SK-N-SH (cell line): ENCODE results near the gene ISLR2. TPM values are rescaled to one million over a fixed set of nuclear protein-coding genes. Genes with fewer than 3 reads are reported as not detected.

ENCODE experiments used
- CTCF ChIA-PET: fragments of 300-600, 350-600 bp; formaldehyde crosslinking; extraction: SDS; loops from one replicate; lab custom pipeline; 2021; lab: Yijun Ruan, JAX
- POLR2A ChIA-PET: fragments of 350-600 bp; sonication (Branson Sonifier 250); formaldehyde crosslinking; extraction: SDS; loops from one replicate; lab custom pipeline; 2020; ENCODE audit warnings: antibody characterized with exemption, inconsistent platforms; lab: Yijun Ruan, JAX
- DNase-seq: peaks from one replicate; pipeline ENCODE4 v3.0.0; 2012
- H2AFZ ChIP-seq: fragments of 200-600 bp; sonication (generic); 2 replicates; pipeline ENCODE4 v1.8.1; 2016; ENCODE audit warnings: antibody characterized with exemption, mild to moderate bottlenecking, low read depth
- H3F3A ChIP-seq: fragments of 200-600 bp; sonication (generic); replicated peaks from 2 replicates; pipeline ENCODE3; 2016; ENCODE audit warnings: antibody characterized with exemption, mild to moderate bottlenecking; ENCODE audit not compliant: insufficient read depth
- H3K27ac ChIP-seq, 2 experiments: fragments of 200-500 bp in 1 of 2; fragments of 200-600 bp in 1 of 2; sonication (Bioruptor generic) in 1 of 2; sonication (generic), shearing (Covaris generic) in 1 of 2; 2 replicates each; pipeline versions ENCODE4 v1.5.1 to v1.6.1; 2014 to 2016; ENCODE audit warnings: low read depth in 2 of 2, inconsistent platforms in 1 of 2, low read length in 1 of 2, mild to moderate bottlenecking in 1 of 2, mixed read lengths in 1 of 2
- H3K27me3 ChIP-seq: fragments of 200-600 bp; sonication (generic), shearing (Covaris generic); 2 replicates; pipeline ENCODE4 v1.6.1; 2016; ENCODE audit warnings: mixed run types; ENCODE audit not compliant: insufficient read depth
- H3K36me3 ChIP-seq, 2 experiments: fragments of 200-500 bp in 1 of 2; fragments of 200-600 bp in 1 of 2; sonication (Bioruptor generic) in 1 of 2; sonication (generic) in 1 of 2; replicated peaks in 1 of 2; 2 replicates each; pipeline versions ENCODE3 to v1.5.1; 2014 to 2016; ENCODE audit warnings: low read length in 1 of 2, mild to moderate bottlenecking in 1 of 2; ENCODE audit not compliant: insufficient read depth in 2 of 2, control insufficient read depth in 1 of 2
- H3K4me1 ChIP-seq, 2 experiments: fragments of 200-500 bp in 1 of 2; fragments of 200-600 bp in 1 of 2; sonication (Bioruptor generic) in 1 of 2; sonication (generic), shearing (Covaris generic) in 1 of 2; 2 replicates each; pipeline versions ENCODE4 v1.5.1 to v1.6.1; 2014 to 2016; ENCODE audit warnings: low read depth in 1 of 2, low read length in 1 of 2, mixed run types in 1 of 2; ENCODE audit not compliant: insufficient read depth in 2 of 2, control insufficient read depth in 1 of 2
- H3K4me2 ChIP-seq: fragments of 200-600 bp; sonication (generic), shearing (Covaris generic); 2 replicates; pipeline ENCODE4 v1.6.1; 2017; ENCODE audit warnings: mixed run types
- H3K4me3 ChIP-seq, 2 experiments: fragments of 200-500 bp in 1 of 2; fragments of 200-600 bp in 1 of 2; sonication (Bioruptor generic) in 1 of 2; sonication (generic), shearing (Covaris generic) in 1 of 2; 2 replicates each; pipeline versions ENCODE4 v1.5.1 to v1.8.1; 2014 to 2016; ENCODE audit warnings: low read depth in 2 of 2, inconsistent platforms in 1 of 2, low read length in 1 of 2, mild to moderate bottlenecking in 1 of 2, mixed read lengths in 1 of 2, moderate library complexity in 1 of 2
- H3K79me2 ChIP-seq: fragments of 200-600 bp; sonication (generic); 2 replicates; pipeline ENCODE4 v1.8.1; 2017; ENCODE audit warnings: mild to moderate bottlenecking; ENCODE audit not compliant: insufficient read depth
- H3K9ac ChIP-seq: fragments of 200-600 bp; sonication (generic); 2 replicates; pipeline ENCODE4 v1.6.1; 2017; ENCODE audit warnings: mixed run types
- H3K9me2 ChIP-seq: fragments of 200-600 bp; sonication (generic); 2 replicates; pipeline ENCODE4 v1.6.1; 2017; ENCODE audit warnings: mixed run types
- H3K9me3 ChIP-seq: fragments of 200-600 bp; sonication (generic); 2 replicates; pipeline ENCODE4 v1.6.1; 2017; ENCODE audit warnings: mixed run types, mild to moderate bottlenecking, moderate library complexity
- H4K20me1 ChIP-seq: fragments of 200-600 bp; sonication (generic); 2 replicates; pipeline ENCODE4 v1.6.1; 2017; ENCODE audit warnings: mild to moderate bottlenecking, mixed run types; ENCODE audit not compliant: insufficient read depth
- CHD2 ChIP-seq: fragments of 150-350 bp; IDR thresholded peaks from 2 replicates; pipeline ENCODE4 v1.6.1; 2018; ENCODE audit warnings: low read length; ENCODE audit not compliant: partially characterized antibody
- EP300 ChIP-seq, 2 experiments: IDR thresholded peaks; 2 replicates each; pipeline versions ENCODE4 v1.4.0 to v1.6.1; 2012; ENCODE audit warnings: borderline replicate concordance in 1 of 2, low read depth in 1 of 2, low read length in 1 of 2
- FOSL2 ChIP-seq: IDR thresholded peaks from 2 replicates; pipeline ENCODE4 v1.4.0; 2012; ENCODE audit warnings: low read depth, mild to moderate bottlenecking, moderate library complexity, borderline replicate concordance
- GATA2 ChIP-seq: sonication (generic); formaldehyde crosslinking; IDR thresholded peaks from 2 replicates; pipeline ENCODE4 v1.5.0; 2020; ENCODE audit warnings: mild to moderate bottlenecking, missing genetic modification reagents
- MEF2A ChIP-seq: IDR thresholded peaks from 2 replicates; pipeline ENCODE4 v1.4.0; 2012; ENCODE audit warnings: low read depth, borderline replicate concordance
- MXI1 ChIP-seq: IDR thresholded peaks from 2 replicates; pipeline ENCODE4 v1.6.1; 2012; ENCODE audit warnings: mild to moderate bottlenecking, low read depth, low read length, improper control_type of control experiment
- NFIC ChIP-seq: IDR thresholded peaks from 2 replicates; pipeline ENCODE4 v1.4.0; 2012; ENCODE audit warnings: borderline replicate concordance
- POLR2AphosphoS5 ChIP-seq: IDR thresholded peaks from 2 replicates; pipeline ENCODE4 v1.6.1; 2012; ENCODE audit warnings: low read depth, low read length
- RCOR1 ChIP-seq: fragments of 150-350 bp; IDR thresholded peaks from 2 replicates; pipeline ENCODE4 v1.6.1; 2017; ENCODE audit warnings: antibody characterized with exemption, low read length
- SIN3A ChIP-seq: IDR thresholded peaks from 2 replicates; pipeline ENCODE4 v1.6.1; 2012; ENCODE audit warnings: low read depth, mild to moderate bottlenecking, low read length, moderate library complexity, borderline replicate concordance
- SMC3 ChIP-seq: IDR thresholded peaks from 2 replicates; pipeline ENCODE4 v1.6.1; 2012; ENCODE audit warnings: low read depth, low read length, improper control_type of control experiment
- TAF1 ChIP-seq: IDR thresholded peaks from 2 replicates; pipeline ENCODE4 v1.6.1; 2012; ENCODE audit warnings: low read depth, mild to moderate bottlenecking, low read length, moderate library complexity, borderline replicate concordance
- TCF12 ChIP-seq: IDR thresholded peaks from 2 replicates; pipeline ENCODE4 v1.4.0; 2012
- TEAD4 ChIP-seq: IDR thresholded peaks from 2 replicates; pipeline ENCODE4 v1.4.0; 2012; ENCODE audit warnings: mild to moderate bottlenecking, borderline replicate concordance; ENCODE audit not compliant: insufficient read depth
- YY1 ChIP-seq: IDR thresholded peaks from 2 replicates; pipeline ENCODE4 v1.4.0; 2012; ENCODE audit warnings: low read depth, mild to moderate bottlenecking
- ZBTB33 ChIP-seq: IDR thresholded peaks from 2 replicates; pipeline ENCODE4 v1.4.0; 2012; ENCODE audit warnings: low read depth, borderline replicate concordance
- WGBS: methylation state at CpG from one replicate; pipeline ENCODE4 v1.1.6; 2017; ENCODE audit warnings: low lambda C conversion rate; 5-methylcytosine and 5-hydroxymethylcytosine counted together
- polyA plus RNA-seq, 3 experiments: library from polyadenylated mRNA; depleted of rRNA; stranded (reverse); fragments of >200 nt; gene quantifications; 2 replicates each; pipeline ENCODE4 v1.2.3, GENCODE V29; 2012
- TF ChIP-seq, protein P1 (sequence below): IDR thresholded peaks from 2 replicates; pipeline ENCODE4; 2012
- TF ChIP-seq, protein P2 (sequence below): fragments of 150-350 bp; IDR thresholded peaks from 2 replicates; pipeline ENCODE4 v1.6.1; 2016; ENCODE audit warnings: mild to moderate bottlenecking, low read depth, low read length

ISLR2 gene
- polyA plus RNA-seq, 1 of the 3 experiments (the other 2 are of a cell fraction) = 0.56 TPM

DNA sequence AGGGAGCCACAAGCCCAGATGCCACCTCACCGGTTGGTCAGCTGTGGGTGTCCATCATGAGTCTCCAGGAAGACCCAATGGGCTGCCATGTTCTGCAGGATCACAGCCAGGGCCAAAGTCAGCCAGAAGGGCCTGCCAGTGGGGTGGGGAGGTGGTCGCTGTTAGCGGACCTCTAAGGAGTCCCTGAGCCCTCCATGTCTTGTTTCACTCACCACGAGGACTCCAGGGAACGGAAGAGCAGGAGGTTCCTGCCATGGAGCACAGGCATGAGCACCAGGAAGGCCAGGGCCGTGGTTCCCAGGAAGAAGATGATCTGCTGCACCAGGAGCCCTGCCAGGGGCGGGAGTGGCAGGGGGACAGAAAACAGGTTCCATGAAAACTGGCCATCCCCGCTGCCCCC is 51.7 kb downstream of the ISLR2 start:
- H3F3A ChIP-seq = peaks cover 24% of the 10 kb centered on the region
- H3K27ac ChIP-seq = peak overlapping the region in 1 of 2 experiments; percentile 25; a peak in 1 of 4 replicates
- H3K4me3 ChIP-seq = no peak overlapping the region
- H3K27me3 ChIP-seq = no peaks in the 10 kb centered on the region
- no peaks in the 10 kb centered on the region for H3K79me2 ChIP-seq
- WGBS = 100% methylated on average over 5 of the region's 8 CpGs
- H3K36me3 ChIP-seq = peaks cover 4 to 13% of the 10 kb centered on the region in 2 experiments
- CTCF ChIA-PET = interaction anchor here (0.8 to 1.5 kb wide), 3 partner anchors 21 to 141 kb away, joined by 3 to 4 read pairs (median 3); partner anchors contain the start of gene STRA6
- TF ChIP-seq, protein P1, sequence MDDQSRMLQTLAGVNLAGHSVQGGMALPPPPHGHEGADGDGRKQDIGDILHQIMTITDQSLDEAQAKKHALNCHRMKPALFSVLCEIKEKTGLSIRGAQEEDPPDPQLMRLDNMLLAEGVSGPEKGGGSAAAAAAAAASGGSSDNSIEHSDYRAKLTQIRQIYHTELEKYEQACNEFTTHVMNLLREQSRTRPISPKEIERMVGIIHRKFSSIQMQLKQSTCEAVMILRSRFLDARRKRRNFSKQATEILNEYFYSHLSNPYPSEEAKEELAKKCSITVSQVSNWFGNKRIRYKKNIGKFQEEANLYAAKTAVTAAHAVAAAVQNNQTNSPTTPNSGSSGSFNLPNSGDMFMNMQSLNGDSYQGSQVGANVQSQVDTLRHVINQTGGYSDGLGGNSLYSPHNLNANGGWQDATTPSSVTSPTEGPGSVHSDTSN = no peak
- TF ChIP-seq FOSL2 = no peak
- no peak for TF ChIP-seq GATA2 (CRISPR knock-in tag)
- no peak for TF ChIP-seq MEF2A
- TF ChIP-seq ZBTB33 = no peak
- no peak for TF ChIP-seq TCF12
- TF ChIP-seq CHD2 = no peak
- no peak for TF ChIP-seq POLR2AphosphoS5
- no peak for TF ChIP-seq SIN3A
- TF ChIP-seq RCOR1 = no peak
- TF ChIP-seq MXI1 = no peak
- no peak for TF ChIP-seq YY1
- no peak for TF ChIP-seq NFIC
- no peak for TF ChIP-seq TAF1
- no peak for TF ChIP-seq EP300 (IDR thresholded peaks at IDR 0.05; ENCODE audit: borderline replicate concordance in 1 of 2, low read depth in 1 of 2, low read length in 1 of 2)
- no peak for TF ChIP-seq SMC3
- TF ChIP-seq TEAD4 = no peak
- TF ChIP-seq, protein P2, sequence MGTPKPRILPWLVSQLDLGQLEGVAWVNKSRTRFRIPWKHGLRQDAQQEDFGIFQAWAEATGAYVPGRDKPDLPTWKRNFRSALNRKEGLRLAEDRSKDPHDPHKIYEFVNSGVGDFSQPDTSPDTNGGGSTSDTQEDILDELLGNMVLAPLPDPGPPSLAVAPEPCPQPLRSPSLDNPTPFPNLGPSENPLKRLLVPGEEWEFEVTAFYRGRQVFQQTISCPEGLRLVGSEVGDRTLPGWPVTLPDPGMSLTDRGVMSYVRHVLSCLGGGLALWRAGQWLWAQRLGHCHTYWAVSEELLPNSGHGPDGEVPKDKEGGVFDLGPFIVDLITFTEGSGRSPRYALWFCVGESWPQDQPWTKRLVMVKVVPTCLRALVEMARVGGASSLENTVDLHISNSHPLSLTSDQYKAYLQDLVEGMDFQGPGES = no peak
- TF ChIP-seq, all 33 proteins: peak for 0
- Histone ChIP-seq H4K20me1 (no peaks in the 10 kb centered on the region), H2AFZ (no peak overlapping the region), H3K9ac (no peak overlapping the region), H3K4me1 (peaks cover 38 to 43% of the 10 kb centered on the region in 2 experiments; a peak in 3 of 4 replicates), H3K9me3 (no peaks in the 10 kb centered on the region), H3K9me2 (no peaks in the 10 kb centered on the region), H3K4me2 (no peak overlapping the region)
- DNase-seq = no peak
- POLR2A ChIA-PET = no interaction called here
